Mesenteric fat pad (tissue), 1 donor: ENCODE data around the gene CASP9. TPM values are rescaled to one million over a fixed set of nuclear protein-coding genes. Genes with fewer than 3 reads are reported as not detected.
A peak's percentile ranks its signal among the peaks of the same experiment; 100 is the strongest.
"Not testable (repeated sequence)": the region's sequence is repeated elsewhere in the genome, so short reads cannot be mapped to it uniquely, and the experiment has no call there.

Source experiments
- DNase-seq: peaks from one replicate; pipeline ENCODE4 v3.0.0-alpha.2; 2020; ENCODE audit warnings: low spot score
- total RNA-seq: library from RNA; stranded (reverse); fragmentation: NEBNext Ultra II Directional; extraction: Animal tissue kit (Norgen Biotek cat#: 25700); gene quantifications from one replicate; pipeline ENCODE4 v1.2.1, GENCODE V29; 2021
- donor health status: DM: yes; HTN: yes; CAD: no.

Gene CASP9
- total RNA-seq, 1 donor from 2014 or later: 8.6 TPM

DNA sequence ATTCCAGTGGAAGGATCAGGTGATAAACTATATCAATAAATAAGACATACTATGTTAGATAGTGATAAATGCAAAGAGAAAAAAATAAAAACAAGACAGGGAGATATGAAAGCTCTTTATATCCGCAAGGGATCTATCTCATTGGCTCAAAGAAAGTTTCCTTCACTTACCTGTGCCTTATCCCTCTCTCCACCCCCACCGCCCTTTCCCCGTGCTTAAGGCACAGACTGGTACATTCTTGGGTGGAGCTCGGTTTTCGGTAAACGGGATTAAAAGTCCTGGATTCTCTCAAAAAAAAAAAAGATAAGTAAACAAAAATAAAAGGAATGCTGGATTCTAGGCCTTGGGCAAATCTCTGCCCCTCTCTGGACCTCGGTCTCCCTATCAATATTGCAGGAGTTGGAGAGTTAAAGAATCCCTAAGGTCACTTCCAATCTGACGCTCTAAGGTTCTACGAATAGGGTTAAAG is 2.0 kb upstream of the CASP9 start:
- DNase-seq: no peak

DNA sequence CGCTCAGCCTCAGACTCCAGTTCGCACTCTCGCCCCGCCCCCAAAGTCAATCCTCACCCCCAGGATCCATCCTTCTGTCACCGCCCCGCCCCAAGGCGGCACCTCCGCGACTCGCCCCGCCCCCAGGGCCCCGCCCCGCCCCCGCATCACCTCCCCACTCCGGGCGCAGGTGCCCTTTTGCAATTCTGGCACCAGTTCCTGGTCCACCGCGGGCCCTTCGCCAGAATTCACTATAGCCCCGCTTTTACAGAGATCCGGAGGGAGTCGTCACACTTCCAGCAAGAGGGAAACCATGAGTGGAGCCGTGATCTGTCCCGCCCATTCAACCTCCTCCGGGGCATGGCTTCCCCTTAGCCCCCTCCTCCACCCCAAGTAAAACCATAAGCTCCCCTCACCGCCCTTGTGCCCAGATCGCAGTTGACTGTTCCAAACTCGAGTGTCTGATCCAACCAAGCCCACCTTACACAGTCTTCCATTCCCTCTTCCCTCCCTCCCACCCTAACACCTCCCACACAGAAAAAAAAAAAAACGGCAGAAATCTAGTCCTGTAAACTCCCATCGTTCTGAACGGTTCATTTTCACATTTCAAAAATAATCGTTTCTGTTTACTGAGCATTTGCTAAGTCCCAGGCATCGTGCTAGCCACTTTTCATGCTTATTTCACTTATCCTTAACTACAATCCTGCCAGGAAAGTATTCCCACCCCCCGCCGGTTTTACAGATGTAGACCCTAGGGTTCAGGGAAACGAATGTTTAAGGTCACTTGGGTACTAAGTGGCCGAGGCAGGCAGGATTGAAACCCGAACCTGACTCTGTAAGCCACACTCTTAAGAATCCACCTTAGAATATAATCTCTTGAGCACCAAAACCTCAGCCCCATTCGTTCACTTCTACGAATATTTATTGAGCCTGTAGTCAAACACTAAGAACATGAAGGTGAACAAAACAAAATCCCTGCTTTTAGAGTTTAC is 1.3 kb upstream of the CASP9 start:
- DNase-seq: no peak

DNA sequence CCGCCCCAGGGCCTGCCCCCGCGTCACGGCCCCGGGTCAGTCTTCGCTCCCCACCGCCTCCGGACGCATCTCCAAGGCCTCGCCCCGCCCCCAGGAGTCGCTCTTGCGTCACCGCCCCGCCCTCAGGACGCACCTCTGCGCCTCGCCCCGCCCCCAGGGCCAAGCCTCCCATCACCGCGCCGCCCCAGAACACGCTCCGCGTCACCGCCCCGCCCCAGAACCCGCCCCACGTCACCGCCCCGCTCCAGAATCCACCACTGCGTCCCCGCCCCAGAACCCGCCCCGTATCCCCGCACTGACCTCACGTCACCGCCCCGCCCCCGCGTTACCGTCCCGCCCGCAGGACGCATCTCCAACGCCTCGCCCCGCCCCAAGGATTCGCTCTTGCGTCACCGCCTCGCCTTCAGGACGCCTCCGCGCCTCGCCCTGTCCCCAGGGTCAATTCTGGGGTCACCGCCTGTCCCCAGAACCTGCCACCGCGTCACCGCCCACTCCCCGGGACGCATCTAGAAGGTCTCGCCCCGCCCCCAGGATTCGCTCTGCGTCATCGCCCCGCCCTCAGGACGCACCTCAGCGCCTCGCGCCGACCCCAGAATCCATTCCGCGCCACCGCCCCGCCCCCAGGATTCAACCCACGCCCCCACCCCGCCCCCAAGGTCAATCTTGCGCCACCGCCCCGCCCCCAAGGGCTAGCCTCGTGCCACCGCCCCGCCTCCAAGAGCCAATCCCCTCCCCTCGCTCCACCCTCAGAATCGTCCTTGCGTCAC is 451 bp upstream of the CASP9 start:
- DNase-seq: peak; percentile 100

DNA sequence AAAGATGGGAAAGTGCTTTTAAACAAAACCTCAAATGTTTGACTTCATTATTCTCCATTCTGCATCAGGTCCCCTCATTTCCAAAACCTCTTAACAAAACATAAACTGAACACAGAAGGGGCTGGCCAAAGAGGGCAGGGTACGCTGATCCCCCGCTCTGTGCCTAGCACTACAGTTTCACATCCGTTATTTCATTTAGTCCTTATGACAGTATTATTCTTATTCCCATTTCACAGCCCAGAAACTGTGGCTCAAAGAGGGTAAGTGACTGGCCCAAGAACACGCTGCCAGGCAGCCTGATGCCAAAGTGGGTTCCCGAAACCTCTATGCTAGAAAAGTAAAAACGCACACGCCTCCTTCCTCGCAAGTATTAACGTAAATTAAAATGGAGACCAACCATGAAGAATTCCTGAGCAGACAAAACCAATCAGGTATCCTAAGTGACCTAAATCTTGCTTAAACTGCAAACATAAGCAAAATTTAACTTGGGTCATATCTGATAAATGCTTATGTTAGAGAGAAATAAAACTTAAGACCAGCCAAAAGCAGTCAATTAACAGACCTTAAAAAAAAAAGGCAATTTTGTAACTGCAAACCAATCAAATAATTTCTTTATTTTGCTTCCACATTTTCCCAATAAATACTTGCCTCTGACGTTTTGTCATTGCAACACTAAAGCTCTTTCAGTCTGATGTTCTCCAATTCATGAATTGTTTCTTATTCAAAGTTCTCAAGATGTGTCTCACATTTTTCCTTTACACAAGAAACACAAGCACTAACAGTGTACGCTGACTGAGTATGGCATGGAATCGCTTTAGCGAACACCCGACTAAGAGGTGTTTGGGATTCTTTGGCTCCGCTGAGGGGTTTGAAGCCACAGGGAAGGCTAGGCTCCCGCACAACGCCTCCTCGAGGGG is 653 bp downstream of the CASP9 start:
- DNase-seq: no peak

DNA sequence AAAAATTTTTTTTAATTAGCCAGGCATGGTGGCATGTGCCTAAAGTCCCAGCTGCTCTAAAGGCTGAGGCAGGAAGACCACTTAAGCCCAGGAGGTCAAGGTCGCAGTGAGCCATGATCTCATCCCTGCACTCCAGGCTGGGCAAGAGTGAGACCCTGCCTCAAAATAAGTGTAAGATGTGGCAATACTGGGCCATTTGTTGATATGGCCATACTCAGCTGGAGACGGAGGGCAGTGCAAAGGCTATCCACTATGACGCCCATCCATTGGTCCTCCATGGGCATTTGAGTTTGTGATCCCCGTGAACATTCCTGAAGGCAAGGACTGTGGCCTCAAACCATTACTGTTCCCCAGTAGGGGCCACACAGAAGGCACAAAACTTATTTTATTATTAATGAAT is 1.5 kb downstream of the CASP9 start:
- no peak for DNase-seq

DNA sequence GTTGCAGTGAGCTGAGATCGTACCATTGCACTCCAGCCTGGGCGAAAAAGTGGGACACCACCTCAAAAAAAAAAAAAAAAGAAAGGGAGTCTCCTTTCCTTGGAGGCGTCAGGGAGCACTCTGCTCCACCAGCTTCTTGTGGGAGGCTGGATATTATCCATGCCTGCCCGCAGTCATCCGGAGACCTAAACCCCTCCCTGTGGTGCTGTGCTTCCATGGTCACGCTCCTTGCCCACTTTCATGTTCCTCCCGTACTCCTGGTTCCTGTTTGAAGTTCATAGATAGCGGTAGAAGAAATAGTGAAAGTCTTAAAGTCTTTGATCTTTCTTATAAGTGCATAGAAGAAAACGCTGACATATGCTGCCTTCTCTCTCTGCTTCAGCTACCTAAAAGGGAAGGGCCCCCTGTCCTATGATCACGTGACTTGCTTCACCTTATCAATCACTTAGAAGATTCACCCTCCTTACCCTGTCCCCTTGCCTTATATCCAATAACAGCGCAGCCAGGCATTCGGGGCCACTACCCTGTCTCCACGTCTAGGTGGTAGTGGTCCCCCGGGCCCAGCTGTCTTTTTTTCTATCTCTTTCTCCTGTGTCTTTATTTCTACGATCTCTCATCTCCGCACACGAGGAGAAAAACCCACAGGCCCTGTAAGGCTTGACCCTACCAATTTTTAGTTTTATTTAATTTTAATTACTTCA is 2.7 kb downstream of the CASP9 start:
- DNase-seq: peak; percentile 65

DNA sequence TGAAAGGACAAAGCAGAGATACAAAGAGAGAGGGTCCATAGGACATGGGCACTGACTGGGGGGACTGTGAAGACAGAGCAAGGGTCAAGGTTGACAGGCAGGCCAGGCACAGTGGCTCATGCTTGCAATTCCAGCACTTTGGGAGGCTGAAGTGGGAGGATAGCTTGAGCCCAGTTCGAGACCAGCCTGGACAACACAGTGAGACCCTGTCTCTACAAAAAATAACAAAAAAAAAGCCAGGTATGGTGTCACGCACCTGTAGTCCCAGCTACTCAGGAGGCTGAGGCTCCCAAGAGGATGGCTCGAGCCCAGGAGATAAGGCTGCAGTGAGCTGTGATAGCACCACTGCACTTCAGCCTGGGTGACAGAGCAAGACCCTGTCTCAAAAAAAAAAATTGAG is 4.4 kb downstream of the CASP9 start:
- no peak for DNase-seq

DNA sequence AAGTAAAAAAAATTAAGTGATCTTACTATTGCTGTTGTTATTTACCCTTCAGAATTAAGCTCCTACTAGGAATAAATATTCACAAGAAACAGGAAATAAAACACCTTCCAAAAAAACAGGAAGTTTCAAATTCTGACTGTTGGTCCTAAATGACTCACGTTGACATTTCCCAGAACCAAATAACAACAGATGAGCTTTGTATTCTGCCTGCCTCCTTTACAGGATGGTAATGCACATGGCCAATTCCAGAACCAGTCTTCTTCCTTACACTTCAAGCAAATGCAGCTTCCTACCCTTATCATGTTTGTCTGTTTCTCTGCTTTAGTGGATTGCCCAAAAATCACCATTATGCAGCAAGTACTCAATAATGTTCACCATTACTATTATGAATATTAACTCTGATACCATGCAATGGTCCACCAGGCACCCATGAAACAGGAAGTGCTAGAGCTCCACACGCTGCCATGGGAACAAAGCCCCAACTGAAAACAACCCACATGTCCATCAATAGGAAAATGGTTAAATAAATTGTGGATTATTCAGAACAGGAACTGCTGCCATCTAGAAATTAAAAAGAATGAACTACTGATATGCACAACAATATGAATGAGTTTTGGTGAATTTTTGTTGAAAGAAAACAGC is 8.9 kb downstream of the CASP9 start:
- DNase-seq: no peak

DNA sequence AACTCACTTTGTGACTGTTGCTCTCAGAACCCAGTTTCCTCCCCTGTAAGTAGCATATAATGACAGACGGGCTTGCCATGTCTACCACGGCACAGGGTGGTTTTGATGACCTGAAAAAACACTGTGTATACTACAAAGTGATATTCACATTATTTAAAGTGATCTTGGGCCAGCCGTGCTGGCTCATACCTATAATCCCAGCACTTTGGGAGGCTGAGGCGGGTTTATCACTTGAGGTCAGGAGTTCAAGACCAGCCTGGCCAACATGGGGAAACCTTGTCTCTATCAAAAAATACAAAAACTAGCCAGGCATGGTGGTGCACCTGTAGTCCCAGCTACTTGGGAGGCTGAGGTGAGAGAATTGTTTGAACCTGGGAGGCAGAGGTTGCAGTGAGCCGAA is 9.5 kb downstream of the CASP9 start:
- not testable (repeated sequence) for DNase-seq

DNA sequence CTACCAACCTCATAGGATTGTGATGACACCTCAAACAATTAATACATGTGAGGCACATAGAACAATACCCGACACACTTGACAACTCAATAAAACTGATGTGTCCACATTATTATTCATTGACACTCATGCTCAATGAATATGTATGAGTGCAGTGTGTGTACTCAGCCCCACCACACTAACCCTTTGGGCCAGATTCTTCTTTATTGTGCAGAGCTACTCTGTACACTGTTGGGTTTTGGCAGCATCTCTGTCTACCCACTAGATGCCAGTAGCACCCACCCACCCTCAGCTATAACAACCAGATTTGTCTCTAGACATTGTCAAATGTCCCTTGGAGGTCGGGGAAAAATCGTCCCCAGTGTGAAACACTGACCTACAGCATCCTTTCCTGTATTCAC is 10.1 kb downstream of the CASP9 start:
- peak; percentile 49 for DNase-seq

DNA sequence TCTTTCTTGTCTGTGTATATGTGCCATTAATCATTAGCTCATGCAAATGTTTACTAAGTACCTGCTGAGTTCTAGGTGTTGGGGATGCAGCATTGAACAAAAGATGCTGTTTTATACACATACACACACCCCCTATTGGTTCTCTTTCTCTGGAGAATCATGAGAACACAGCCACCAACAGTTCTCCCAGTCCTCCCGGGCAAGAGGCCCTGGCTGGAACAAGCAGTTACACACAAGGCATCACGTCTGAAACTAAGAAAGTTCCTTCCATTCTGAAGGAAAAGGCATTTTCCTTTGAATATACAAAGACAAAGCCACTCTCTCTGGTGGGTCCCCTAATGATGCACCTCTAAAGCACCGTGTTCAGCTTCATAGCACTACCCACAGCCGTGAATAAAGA is 10.8 kb downstream of the CASP9 start:
- DNase-seq: no peak

DNA sequence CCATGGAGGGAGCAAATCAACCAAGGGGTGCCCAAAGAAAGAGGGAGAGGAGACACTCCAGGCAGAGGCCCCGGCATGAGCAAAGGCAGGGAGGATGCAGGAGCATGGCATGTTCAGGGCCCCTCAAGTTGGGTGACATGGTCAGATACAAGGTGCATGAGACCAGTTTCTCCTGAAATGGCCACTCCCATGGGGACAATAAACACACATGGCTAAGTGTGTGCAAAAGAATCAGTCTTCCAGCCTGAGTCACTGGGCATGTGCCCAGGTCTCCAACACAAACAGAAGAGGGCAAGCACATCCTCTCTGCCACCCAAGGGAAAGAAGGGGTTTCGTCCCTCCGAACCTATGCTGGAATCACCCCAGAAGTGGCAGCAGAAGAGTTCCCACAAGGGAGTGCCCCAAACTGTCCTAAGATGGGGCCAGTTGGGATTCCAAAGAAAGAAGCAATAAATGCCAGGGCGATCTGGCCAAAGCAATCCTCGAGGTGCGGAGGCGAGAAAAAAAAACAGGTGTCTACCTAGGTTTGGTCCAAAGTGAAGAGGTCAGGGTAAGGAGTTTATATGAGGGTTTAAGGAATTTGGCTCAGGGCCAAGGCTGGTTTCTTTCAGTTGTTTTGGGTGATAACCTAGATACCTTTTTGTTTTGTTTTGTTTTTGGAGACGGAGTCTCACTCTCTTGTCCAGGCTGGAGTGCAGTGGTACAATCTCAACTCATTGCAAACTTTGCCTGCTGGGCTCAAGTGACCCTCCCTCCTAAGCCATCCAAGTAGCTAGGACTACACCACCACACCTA is 13.2 kb downstream of the CASP9 start:
- DNase-seq: peak; percentile 41

DNA sequence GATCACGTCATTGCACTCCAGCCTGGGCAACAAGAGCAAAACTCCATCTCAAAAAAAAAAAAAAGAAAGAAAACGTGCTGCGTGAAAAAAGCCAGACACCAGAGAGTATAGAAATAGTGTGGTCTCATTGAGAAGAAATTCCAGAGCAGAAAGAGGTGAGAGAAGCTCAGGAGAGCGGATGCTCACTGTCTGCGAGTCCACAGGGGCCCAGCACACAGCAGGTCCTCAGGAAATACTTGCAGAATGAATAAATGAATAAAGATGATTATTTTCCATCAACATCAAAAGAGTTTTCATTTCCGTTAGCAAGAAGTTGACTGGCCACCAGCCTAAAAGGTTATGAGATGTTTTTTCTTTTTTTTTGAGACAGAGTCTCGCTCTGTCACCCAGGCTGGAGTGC is 14.4 kb downstream of the CASP9 start:
- no peak for DNase-seq

DNA sequence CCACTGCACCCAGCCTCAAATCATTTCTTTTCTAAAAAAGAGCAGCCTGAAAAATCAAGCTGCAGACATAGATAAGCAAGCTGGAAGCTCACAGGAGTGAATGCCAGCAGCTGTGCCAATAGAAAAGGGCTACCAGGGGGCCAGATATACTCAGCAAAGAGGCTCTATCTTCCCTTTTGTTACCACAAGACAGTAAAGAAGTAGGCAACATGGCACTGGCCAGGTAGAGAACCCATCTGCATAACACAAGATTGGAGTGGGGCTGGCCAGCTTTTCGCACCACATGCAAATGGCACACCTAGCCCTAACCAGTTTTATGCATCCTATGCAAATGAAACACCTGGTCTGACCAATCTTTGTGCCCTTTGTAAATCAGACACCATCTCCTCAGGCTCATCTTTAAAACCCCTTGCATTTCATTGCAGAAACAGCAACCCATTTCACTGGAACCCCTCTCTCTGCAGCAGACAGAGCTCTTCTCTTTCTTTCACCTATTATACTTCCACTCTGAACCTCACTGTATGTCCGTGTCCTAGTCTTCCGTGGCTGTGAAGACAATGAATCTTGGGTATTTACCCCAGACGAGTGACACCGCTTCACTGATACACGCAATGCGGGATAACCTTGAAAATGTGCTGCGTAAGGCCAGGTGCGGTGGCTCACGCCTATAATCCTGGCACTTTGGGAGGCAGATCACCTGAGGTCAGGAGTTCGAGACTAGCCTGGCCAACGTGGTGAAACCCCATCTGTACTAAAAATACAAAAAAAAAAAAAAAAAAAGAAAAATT is 15.1 kb downstream of the CASP9 start:
- DNase-seq: peak; percentile 64

DNA sequence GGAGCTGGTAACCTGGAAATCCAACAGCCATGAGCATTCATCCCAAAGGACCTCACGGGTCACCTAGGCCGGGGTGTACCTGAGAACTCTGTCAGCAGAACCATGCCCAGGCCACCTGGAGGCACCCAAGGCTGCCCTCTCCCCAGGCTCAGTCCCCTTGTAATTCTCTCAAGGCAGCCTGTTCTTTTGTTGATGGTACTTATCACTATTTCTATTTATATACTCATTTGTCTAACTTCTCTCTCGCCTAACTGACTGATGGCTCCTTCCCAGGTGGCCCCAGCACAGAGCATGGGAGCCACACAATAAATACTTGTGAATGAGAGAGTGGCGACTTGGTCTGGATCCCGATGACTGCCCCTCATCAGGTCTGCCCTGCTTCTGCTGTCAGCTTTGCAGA is 16.7 kb downstream of the CASP9 start:
- DNase-seq: no peak

DNA sequence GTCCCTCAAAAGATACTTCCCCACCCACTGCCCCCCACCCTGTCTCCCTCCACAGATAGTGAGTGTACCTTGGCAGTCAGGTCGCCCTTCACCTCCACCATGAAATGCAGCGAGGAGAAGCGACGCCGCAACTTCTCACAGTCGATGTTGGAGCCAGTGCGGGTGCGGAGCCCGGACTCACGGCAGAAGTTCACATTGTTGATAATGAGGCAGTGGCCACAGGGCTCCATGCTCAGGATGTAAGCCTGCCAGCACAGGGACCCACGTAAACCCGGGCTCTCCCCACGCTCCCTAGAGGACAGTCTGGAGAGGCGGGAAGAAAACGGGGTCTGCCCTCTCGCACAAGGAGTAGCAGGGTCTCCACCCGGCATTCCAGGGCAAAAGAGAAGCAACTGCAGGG is 17.2 kb downstream of the CASP9 start:
- no peak for DNase-seq

DNA sequence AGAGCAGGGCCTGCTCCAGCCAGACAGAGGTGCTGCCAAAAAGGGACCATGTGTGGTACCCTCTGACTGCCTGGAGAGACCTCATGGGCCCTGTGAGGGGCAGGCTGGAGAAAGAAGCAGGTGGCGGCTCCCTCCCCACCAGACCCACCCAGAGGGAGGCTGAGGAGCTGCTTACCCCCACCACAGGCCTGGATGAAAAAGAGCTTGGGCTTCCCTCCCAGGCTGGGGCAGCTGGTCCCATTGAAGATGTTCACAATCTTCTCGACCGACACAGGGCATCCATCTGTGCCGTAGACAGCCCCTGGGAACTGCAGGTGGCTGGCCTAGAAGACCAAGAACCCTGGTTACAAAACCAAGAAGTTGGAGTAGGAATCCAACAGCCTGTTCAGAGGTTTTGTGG is 19.6 kb downstream of the CASP9 start:
- no peak for DNase-seq
